NCI-H128 (cell line): ENCODE measurements around the gene DCAF7.

Experiments
- DNase-seq: peaks from one replicate; lab custom pipeline; 2025; ENCODE audit not compliant: unreplicated experiment; lab: John Stamatoyannopoulos, UW

DCAF7 gene

DNA sequence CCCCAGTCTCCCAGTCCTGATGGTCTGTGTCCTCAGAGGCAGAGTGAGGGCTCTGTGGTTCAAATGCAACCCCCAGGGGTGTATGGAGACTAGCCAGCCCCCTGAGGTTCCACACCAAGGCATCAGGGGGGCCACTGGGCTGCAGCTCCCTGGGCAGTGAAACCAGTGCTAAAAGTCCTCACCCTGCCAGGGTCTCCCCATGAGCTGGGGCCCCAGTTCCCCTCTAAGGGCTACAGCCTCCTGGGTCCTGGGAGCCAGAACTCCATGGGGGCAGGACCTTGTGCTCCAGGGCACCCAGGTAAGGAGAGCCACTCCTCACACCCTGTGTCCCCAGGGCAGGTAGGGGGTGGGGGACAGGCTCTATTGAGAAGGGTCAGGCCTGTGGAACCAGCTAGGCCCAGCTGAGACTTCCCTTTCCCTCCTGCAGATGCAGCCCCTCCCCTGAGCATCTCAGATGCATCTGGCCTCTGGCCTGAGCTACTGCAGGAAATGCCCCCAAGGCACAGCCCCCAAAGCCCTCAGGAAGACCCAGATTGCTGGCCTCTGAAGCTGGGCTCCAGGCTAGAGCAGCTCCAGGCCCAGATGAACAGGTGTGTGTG, 6.4 kb upstream of the DCAF7 start:
- no peak for DNase-seq

GRCh38 chr17:63544467-63545301, 5.6 kb upstream of the DCAF7 start:
- DNase-seq = no peak

- DNase-seq = no peak
Measured at GRCh38 chr17:63546308-63547082, 3.8 kb upstream of the DCAF7 start.

DNA sequence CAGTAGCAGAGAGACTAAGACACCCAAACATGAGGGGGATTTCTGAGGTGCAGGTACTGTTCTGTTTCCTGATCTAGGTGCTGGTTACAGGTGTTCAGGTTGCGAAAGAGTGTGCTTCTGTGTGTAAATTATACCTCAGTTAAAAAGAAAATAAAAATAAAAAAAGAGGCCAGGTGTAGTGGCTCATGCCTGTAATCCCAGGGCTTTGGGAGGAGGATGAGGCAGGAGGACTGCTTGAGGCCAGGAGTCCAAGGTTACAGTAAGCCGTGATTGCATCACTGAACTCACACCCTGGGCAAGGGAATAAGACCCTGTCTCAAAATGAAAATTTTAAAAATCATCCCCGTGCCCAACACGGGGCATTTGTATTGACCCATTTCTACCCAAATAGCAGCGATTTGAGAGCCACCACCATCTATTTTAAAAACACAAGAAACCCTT, 3.2 kb upstream of the DCAF7 start:
- DNase-seq = no peak

DNA sequence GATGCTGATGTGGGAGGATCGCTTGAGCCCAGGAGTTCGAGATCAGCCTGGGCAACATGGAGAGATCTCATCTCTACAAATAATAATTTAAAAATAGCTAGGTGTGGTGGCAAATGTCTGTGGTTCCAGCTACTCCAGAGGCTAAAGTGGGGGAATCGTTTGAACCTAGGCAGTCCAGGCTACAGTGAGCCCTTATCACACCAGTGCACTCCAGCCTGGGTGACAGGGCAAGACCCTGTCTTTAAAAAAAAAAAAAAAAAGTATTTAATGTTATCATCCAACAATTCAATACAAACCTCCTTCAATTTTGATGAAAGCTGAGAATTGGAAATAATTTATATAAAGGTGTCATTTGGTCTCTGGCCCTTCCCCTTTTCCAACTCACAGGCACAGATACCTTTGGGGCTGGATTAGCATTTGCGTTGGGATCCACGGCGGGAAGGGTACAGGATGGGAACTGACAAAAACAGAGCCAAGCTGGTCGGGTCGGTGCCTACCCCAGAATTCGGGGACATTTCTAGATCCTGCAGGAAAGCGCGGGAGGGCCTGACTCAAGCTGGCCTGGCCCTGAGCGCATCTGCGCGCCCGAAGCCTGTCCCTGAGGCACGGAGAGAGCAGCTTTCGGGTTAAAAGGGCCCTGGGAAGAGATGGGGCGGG, 860 bp upstream of the DCAF7 start:
- DNase-seq = no peak

GRCh38 chr17:63550817-63551639, 751 bp downstream of the DCAF7 start:
- peak; percentile 8 for DNase-seq

DNA sequence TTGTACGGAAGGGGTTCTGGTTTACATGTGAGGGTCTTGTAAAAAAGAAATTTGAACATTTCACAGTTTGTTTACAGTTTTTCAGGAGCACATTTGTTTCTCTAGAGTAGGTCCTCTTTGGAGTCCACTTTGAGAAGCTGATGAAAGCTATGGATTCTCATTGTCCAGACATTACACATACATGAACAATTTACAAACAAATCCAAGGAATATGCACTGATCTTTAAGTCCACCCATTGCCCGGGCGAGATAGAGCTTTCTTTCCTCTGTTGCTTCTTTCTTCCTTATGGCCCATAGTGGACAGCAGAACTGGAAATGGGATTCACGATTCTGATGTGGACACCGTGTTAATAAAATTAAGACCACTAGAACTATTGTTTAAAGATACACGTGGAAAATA, 1.9 kb downstream of the DCAF7 start:
- no peak for DNase-seq

DNA sequence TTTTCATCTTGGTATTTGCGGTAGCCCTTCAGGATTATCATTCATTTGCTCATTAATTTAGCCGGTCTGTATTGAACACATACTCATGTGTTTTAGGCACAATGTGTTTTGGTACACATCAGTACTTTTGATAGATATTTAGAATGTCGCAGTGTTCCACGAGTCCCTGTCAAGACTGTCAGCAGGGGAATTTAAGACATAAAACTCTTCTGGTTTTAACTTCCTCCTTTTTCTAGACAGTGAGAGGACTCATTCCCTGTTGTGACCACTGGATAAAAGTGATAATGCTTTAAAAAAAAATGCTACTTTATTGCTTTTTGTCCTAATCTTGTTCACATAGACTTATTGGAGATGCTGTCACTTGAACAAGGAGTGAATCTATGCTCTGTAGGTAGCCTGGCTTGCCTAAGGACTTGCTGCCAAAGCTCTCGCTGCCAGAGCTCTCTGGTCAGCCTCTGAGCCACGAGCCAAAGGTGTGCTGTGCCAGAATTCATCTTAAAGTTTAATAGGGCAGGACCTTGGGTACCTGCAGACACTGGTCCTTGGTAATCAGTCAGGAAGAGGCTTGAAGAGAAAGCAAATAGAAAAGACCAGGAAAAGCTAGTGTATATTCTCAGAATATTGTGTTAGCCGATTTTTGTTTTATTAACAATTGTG, 5.4 kb downstream of the DCAF7 start:
- DNase-seq = no peak

- DNase-seq = no peak
Measured at GRCh38 chr17:63557416-63557815, 7.1 kb downstream of the DCAF7 start.

- DNase-seq = no peak
Measured at GRCh38 chr17:63558441-63558840, 8.2 kb downstream of the DCAF7 start.

- no peak for DNase-seq
Measured at GRCh38 chr17:63561819-63562218, 11.5 kb downstream of the DCAF7 start.

DNA sequence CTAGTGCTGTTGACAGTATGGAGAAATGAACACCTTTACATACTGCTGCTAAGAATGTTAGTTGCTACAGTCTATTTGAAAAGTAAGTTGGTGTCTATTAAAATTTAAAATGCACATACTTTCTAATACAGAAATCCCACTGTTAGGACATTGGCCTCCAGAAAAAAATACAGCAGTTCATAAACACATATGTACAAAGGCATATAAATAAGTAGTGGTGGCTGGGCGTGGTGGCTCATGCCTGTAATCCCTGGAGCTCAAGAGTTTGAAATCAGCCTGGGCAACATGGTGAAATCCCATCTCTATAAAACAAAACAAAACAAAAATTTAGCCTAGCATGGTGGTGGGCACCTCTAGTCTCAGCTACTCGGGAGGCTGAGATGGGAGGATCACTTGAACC, 13.1 kb downstream of the DCAF7 start:
- DNase-seq = no peak

DNA sequence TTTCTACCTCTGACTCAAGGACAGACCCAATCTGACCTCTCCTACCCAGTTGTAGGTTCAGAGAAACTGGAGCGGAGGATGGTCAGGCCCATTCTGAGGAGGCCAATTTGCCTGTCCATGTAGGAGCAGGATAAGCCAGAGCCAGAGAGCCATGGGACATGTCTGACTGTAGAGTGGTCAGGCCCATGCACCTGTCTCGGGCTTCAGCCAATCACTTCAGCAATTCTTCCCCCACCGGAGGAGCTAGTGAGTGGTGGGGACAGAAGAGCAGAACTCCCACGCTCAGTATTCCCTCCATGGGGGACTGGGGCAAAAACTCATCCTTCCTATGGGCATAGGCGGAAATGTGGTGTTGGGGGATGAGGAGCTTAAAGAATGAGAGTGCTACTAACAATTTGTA, 14.3 kb downstream of the DCAF7 start:
- no peak for DNase-seq

DNA sequence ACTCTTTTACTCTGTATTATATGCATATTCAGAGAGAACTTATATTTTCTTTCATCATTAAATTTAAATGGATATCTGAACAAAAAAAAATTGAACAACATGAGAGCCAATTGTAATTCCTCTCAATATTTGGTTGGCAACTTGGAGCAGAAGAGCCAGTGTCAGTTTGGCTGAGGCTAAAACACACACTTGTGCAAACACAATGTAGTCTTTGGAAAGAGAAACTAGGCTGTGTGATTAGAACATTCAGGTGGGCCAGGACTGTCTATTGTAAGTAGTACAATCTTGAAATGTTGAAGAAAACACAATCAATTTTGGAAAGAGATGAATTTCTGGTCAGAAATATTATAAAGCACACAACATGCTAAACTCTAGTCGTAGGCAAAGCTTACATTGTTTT, 17.0 kb downstream of the DCAF7 start:
- DNase-seq = no peak

DNA sequence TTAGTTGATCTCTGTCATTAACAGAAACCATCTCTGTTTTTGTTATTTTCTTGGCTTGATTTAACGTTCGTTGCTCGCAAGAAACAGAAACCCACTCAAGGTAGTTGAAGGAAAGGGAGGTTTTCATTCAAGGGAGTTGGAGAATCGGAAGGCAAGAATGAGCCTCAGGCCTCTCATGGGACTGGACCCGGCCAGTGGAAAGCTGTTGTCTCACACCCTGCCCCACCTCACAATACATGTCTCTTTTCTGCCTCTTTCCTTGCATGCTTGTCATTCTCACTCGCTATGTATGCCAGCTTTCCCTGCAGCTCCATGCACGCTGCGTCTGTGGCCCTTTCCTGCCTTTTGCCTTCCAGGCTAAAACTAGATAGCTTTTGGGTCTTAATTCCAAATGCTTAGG, 18.3 kb downstream of the DCAF7 start:
- DNase-seq = no peak

DNA sequence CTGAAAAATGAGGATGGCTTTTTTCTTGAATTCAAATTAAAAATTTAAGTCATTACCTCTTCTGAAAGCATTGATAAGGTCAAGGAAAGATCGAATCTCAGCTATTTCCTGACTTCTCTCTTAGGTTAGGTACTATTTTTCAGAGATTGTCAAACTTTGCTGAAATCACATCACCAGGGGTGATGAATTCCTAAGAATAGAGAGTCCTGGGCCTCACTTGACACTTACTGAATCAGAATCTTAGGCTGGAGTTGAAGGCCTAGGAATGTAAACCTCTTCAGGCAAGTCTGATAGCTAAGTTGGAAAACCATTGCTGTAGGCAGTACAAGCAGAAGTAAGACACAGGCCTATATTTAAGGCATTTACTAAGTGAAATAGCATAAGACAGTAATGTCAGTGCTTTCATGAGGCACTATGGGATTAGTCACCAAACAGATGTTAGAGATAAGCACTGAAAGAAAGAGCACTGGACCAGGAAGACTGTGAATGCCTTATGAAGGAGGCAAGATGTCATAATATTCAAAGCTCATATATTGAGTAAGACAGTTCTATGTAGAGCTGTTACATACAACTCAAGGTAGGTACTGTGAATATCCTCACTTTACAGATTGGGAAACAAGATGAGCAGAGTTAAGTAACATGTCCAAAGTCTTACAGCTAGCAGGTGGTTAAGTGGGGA, 21.5 kb downstream of the DCAF7 start:
- no peak for DNase-seq

GRCh38 chr17:63573634-63574033, 23.4 kb downstream of the DCAF7 start:
- DNase-seq = no peak

DNA sequence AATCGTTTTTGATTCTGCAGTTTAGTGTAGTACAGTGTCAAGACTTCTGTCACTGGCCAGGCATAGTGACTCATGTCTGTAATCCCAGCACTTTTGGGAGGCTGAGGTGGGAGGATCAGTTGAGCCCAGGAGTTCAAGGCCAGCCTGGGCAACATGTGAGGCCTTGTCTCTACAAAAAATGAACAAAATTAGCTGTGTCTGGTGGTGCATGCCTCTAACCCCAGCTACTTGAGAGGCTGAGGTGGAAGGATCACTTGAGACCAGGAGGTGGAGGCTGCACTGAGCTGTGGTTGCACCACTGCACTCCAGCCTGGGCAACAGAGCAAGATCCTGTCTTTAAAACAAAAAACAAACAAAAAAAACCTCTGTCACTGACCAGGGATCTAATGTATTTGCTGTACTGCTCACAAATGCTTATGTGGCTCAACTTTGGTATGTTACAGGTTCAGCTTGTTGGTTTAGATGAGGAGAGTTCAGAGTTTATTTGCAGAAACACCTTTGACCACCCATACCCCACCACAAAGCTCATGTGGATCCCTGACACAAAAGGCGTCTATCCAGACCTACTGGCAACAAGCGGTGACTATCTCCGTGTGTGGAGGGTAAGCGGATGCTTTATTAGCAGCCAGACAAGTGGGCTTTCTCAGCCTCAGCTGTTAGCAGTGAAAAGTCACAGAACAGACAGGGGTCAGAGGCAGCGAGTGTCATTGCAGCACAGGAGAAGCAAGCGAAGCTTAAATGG, 27.9 kb downstream of the DCAF7 start:
- no peak for DNase-seq

GRCh38 chr17:63578769-63579111, 28.5 kb downstream of the DCAF7 start:
- DNase-seq = no peak
